HG03460 (cell line): ENCODE data around the gene MBIP.
A peak's percentile ranks its signal among the peaks of the same experiment; 100 is the strongest.

Experiments
- ATAC-seq: cut with Tn5 transposase; IDR thresholded peaks from one replicate; pipeline ENCODE4 v1.9.1; 2021; ENCODE audit not compliant: unreplicated experiment

The MBIP gene

DNA sequence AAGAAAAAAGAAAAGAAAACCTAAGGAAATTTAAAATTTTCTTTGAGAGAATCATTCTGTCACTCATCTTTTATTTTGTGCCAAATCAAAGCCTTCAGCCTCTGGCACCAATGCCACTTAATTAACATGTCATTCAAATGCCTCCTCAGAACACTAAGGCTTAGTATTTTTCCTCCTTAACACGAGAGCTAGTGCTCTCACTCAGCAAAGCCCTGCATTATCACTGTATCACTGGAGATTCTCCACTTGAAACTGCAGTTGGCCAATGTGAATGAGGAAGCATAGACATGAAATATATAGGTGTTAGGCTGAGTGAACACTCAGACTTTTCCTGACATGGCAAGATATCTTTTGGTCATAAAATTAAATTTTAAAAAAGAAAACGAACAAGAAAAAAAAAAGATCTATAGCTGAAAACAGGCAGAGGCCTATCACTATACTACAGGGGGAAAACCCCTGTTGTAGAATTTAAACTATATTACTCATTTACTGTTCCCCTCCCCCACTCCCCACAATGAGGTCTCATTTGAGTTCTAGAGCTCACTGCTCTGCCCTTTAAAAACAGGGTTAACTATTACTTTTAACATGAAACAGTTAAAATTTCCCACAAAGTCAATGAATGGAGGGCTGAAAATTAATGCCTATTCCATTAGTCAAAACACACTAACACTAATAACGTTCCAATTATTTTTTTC lies 5.1 kb downstream of the MBIP start:
- ATAC-seq = peak; percentile 43

DNA sequence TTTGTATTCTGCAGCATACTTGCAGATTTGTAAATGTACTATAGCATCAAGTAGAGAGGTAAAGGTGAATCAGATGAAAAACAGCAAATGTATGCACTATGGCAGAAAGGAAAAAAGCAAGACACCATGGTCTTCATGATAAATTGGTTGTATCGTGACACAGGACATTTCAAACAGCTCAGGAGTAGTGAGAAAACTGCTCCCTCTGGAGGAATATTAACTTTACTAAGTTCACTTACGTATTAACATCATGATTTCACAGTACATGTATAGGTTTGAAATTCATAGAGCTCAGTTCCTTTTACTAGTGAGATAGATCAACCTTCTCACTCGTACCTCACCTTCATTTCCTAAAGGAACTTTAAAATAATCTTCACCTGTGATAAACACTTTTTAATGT lies 6.5 kb downstream of the MBIP start:
- ATAC-seq = no peak

DNA sequence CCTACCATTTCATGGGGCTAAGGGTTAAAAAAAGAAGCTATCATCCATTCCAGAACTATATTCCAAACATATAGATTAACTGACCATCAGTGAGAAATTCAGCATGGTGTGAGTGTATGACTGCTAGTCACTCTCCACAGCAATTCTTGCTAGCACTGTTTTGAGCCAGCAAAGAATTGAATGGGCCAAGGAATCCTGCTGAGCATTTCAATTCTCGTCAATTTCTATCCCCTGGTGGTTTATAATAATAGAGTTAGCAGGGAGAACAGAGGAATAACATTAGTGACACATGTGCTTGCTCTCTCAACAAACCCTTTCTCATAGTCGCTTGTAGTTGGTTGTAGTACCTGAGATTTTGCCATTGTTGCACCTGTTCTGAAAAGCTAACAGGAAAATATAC lies 7.2 kb downstream of the MBIP start:
- ATAC-seq = no peak

DNA sequence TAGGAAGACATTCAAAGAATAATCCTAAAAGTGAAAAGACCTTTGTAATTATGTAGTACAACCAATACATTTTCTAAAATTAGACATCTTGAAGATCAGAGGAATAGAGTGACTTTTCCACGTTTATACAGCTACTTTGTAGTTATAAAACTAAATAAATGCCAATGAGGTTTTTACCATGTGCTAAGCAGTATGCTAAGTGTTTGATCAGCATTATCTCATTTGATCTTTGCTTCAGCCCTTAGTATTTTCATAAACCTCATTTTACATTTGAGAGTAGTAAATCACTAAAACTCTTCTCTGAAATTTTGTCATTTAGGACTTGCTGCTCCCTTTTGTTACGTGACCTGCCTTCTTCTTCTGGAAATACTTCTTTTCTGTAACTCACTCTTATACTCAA lies 13.6 kb downstream of the MBIP start:
- ATAC-seq = no peak

DNA sequence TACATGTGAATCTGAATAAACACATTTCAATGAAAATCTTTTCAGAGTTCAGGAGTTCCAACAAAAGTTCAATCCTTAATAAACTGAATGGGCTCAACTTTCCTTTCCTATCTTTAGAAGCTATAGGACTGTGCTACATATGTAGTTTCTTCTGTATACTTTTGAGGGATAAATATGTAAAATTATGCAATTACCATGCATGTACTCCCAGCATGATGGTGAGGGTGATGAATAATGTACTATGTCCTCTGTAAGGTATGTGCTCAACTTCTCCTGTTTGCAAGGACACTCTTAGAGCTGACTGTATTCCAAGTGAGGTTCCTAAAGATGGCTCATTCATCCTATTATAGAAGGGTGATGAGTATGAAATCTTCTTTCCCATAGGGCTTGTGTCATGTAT lies 15.5 kb downstream of the MBIP start:
- no peak for ATAC-seq

DNA sequence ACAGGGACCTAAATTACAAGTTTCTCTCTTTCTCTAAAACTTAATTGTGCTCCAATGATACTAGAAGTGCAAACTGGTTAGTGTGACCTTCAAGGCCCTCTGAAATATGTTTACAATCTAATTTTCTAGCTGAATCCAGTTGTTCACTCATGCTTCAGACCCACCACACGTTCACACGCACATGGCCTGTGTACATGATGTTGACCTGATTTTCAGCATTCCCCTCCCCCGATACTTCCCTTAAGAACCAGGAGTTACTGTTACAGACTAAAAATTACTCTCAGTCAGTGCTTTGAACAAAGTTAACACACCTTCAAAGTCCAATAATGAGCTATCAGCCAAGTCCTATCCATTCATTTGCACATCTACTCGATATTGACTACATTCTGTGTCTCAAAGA lies 16.5 kb downstream of the MBIP start:
- no peak for ATAC-seq

- ATAC-seq = no peak
Measured at GRCh38 chr14:36302823-36303222, 17.6 kb downstream of the MBIP start.

GRCh38 chr14:36301159-36301558 lies 19.3 kb downstream of the MBIP start:
- ATAC-seq = no peak

GRCh38 chr14:36300337-36300736 lies 20.1 kb downstream of the MBIP start:
- no peak for ATAC-seq

- no peak for ATAC-seq
Measured at GRCh38 chr14:36295642-36296627, 24.5 kb downstream of the MBIP start.

DNA sequence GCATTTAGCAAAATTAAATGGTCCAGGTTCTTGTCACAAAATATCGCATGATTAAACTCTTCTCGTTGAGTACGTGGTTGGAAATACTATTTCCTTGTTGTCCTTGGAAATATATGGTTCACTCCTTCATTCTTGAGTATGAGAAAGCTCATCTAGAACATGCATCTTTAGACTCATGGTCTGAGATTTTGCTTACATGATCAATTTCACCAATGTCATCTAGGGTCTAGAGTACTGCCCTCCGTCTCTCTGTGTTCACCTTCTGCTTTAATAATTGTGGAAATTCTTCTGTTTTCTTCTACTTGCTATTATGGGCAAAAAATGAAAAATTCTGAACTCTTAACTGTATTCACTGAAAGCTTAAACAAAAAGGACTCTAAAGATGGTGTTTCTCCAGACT lies 25.9 kb downstream of the MBIP start:
- ATAC-seq = no peak

DNA sequence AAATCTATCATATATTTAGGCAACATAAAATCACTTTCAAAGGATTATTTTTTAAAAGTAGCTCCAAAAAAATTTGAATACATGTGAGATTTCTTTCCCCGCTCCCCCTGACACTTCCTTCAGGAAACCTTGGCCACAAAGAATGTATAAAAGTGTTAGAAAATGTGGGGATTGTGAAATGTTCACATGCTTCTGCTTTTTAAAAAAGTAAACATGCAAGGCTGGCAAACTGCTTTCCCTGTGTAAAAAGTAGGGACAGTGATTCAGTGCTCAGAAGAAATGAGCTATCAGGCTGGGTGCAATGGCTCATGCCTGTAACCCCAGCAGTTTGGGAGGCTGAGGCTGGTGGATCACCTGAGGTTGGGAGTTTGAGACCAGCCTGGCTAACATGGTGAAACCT lies 26.6 kb downstream of the MBIP start:
- ATAC-seq = no peak

GRCh38 chr14:36289954-36290353 lies 30.5 kb downstream of the MBIP start:
- ATAC-seq = no peak

GRCh38 chr14:36288496-36288895 lies 31.9 kb downstream of the MBIP start:
- ATAC-seq = no peak

- no peak for ATAC-seq
Measured at GRCh38 chr14:36284971-36285595, 35.4 kb downstream of the MBIP start.

DNA sequence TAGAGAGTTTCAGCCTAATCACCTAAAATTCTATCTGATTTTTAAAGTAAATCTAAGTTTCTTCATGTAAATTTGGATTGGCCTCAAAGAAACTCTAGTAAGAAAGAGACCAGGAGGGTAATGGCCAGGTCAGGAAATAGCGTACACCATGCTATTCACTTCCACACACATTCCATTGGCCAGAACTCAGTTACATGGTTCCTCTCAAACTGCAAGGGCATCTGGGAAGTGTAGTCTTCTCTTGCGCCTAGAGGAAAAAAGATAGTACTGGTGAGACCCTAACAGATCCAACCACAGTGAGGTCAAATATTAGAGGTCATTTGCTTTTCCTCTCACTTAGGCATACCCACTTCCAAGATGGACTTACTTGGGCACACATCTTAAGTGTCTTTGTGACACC lies 39.1 kb downstream of the MBIP start:
- no peak for ATAC-seq

GRCh38 chr14:36279306-36280190 lies 40.9 kb downstream of the MBIP start:
- ATAC-seq = no peak

DNA sequence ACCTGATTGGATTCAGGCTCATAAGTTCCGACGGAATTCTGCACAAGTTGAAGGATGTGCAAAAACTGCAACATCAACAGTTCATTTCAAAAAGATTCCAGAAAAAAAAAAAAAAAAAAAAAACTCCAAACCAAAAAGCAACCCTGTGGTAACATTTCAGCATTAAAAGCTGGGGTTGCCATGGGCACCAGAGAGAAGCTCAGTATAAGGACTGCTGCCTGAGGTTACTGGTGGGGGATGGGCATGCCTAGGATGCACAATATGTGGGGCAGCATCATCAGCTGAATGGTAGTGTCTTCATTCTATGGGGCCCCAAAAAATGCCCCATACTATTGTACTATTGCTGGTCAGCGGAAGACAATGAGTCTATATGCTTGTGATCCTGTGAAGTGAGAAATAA lies 44.7 kb downstream of the MBIP start:
- ATAC-seq = no peak

DNA sequence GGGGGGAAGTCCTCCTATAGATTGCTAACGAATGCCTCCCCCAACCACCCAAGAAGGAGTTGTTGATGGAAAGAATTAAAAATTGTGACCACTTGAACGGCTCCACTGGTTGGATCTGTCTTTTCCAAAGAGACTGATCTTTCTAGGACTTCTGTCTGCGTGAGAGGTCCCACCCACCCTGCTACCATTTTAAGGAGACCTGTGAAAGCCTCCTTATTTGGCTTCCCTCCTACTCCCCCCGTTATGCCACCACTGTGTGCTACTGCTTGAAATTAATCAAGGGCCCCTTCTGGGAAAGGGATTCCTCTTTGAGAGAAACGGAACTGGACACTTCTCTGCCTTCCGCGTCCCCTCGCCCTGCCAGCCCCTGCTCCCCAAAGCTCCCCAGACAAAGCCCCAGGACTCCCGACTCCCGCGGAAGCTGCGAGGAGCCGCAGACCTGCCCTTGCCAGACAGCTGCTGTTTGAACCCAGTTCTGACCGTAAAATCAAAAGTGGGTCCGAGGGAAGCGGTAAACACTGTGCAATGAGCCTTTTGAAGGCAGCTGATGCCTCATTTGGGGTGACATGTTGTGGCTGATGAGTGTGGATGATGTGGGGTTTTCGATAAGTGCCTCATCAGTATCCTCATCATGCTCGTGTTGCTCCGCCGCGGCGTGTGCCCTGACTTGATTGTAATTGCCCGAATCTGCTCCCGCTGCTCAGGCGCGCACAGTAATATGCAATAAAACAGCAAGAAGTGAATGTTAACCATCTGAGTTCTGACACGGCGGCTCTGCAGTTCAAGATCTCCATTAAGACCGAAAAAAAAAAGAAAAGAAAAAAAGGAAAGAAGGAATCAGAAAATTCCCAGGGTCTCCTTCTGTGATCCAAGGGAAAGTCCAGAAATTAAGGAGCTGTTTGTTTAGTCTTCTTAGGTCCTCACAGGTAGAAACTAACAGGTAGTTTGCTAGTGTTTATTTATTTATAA lies 48.2 kb downstream of the MBIP start:
- no peak for ATAC-seq

DNA sequence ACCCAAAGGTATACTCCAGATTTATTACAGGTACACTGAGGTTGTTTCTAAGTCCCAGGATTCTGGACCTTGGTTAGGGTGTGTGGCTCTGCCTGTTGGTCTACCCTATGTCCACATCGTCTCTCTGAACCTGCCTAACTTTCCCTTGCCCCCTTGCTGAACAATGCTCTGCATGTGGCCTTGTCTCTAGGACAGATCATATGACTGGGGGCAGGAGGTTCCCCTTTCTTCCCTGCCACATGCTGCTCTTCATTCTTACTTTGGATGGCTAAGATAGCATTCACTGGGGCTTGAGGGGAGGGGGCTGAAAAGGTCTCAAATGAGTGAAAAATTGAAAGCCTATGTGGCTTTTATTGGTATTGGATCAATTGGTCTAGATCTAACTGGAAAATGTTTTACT lies 49.2 kb downstream of the MBIP start:
- ATAC-seq = no peak
